Mesothelial cell of epicardium (in vitro differentiated cells): ENCODE data around the gene PAX4. TPM values are rescaled to one million over a fixed set of nuclear protein-coding genes. Genes with fewer than 3 reads are reported as not detected.

Source experiments
- DNase-seq, 2 experiments: peaks; one replicate each; pipeline ENCODE4 v3.0.0; 2021; ENCODE audit warnings: low spot score in 2 of 2; ENCODE audit not compliant: unreplicated experiment in 2 of 2
- H3K27ac Mint-ChIP-seq: 2 replicates; pipeline ENCODE4 v1.8.0; 2021; ENCODE audit warnings: mixed read lengths
- H3K27me3 Mint-ChIP-seq: 2 replicates; pipeline ENCODE4 v1.8.0; 2021; ENCODE audit warnings: low read depth, mixed read lengths
- H3K36me3 Mint-ChIP-seq: 2 replicates; pipeline ENCODE4 v1.8.0; 2021; ENCODE audit warnings: mixed read lengths
- H3K4me1 Mint-ChIP-seq: 2 replicates; pipeline ENCODE4 v1.8.0; 2021; ENCODE audit warnings: mixed read lengths
- H3K4me3 Mint-ChIP-seq: 2 replicates; pipeline ENCODE4 v1.8.0; 2021; ENCODE audit warnings: mild to moderate bottlenecking, moderate library complexity, mixed read lengths
- H3K9me3 Mint-ChIP-seq: 2 replicates; pipeline ENCODE4 v1.8.0; 2021; ENCODE audit warnings: mixed read lengths
- total RNA-seq: library from RNA; stranded (reverse); gene quantifications from 3 replicates; pipeline ENCODE4 v1.2.1, GENCODE V29; 2021
- TF ChIP-seq, protein P1 (sequence below): fragments of 200-600 bp; sonication (generic); IDR thresholded peaks from one replicate; pipeline ENCODE4 v1.5.0; 2021; ENCODE audit warnings: antibody characterized with exemption; ENCODE audit not compliant: unreplicated experiment

The PAX4 gene
- total RNA-seq, 1 donor from 2014 or later, result not detected

DNA sequence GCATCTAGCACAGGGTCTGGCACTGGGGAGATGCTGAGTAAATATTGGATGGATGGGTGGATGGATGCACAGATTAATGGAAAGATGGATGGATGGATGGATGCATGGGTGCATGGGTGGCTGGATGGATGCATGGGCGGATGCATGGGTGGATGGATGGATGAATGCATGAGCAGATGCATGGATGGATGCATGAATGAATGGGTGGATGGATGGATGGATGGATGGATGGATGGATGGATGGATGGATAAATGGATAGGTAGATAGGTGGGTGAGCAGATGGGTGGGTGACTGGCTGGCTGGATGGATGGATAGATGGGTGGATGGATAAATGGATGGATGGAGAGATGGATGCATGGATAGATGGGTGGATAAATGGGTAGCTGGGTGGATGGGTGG, 5.7 kb downstream of the PAX4 start:
- TF ChIP-seq, protein P1, sequence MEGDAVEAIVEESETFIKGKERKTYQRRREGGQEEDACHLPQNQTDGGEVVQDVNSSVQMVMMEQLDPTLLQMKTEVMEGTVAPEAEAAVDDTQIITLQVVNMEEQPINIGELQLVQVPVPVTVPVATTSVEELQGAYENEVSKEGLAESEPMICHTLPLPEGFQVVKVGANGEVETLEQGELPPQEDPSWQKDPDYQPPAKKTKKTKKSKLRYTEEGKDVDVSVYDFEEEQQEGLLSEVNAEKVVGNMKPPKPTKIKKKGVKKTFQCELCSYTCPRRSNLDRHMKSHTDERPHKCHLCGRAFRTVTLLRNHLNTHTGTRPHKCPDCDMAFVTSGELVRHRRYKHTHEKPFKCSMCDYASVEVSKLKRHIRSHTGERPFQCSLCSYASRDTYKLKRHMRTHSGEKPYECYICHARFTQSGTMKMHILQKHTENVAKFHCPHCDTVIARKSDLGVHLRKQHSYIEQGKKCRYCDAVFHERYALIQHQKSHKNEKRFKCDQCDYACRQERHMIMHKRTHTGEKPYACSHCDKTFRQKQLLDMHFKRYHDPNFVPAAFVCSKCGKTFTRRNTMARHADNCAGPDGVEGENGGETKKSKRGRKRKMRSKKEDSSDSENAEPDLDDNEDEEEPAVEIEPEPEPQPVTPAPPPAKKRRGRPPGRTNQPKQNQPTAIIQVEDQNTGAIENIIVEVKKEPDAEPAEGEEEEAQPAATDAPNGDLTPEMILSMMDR, result no peak
- no peaks in the 10 kb centered on the region for H3K36me3 Mint-ChIP-seq
- H3K9me3 Mint-ChIP-seq, result peaks cover 3% of the 10 kb centered on the region
- no peak for DNase-seq
- no peak overlapping the region for H3K4me3 Mint-ChIP-seq
- H3K4me1 Mint-ChIP-seq, result no peaks in the 10 kb centered on the region
- no peak overlapping the region for H3K27ac Mint-ChIP-seq
- peaks cover 64% of the 10 kb centered on the region for H3K27me3 Mint-ChIP-seq

DNA sequence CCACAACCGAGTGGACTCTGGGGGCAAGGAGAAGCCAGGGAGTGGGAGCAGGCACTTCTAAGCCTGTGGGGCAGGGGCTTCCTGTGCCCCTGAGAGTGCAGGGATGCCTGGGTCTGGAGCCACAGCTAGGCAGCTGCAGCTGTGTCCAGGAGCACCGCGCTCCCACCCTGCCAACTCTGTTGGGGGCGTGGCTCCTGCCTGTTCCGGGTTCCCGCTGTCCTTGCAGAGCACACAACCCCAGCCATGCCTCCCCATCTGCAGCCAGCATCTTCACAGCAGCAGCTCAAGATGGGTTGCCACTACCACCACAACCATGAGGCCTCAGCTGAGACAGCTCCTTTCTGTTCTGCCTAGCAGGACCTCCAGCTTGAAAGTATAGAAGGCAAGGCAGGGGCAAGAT, 8.6 kb downstream of the PAX4 start:
- no peak overlapping the region for H3K4me3 Mint-ChIP-seq
- TF ChIP-seq, protein P1, result no peak
- no peak for DNase-seq
- no peaks in the 10 kb centered on the region for H3K4me1 Mint-ChIP-seq
- H3K9me3 Mint-ChIP-seq, result peaks cover 15% of the 10 kb centered on the region
- H3K27me3 Mint-ChIP-seq, result peaks cover 35% of the 10 kb centered on the region
- no peaks in the 10 kb centered on the region for H3K36me3 Mint-ChIP-seq
- no peak overlapping the region for H3K27ac Mint-ChIP-seq

DNA sequence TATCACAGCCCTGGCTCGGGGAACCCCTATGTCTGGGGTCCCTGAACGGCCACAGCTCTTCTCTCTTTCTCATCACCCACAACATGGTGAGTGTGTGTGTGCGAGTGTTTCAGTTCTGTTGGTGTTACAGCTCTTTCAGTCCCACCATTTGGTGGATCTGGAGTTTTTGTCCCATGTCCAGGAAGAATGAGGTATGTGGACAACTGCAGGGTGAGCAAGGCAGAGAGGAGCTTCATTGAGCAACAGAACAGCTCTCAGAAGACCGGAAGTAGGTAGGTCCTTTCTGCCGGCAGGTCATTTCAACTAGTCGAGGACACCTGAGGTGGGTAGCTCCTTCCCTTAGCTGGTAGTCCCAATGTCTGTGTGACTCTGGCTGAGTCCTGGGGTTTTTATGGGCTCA, 9.5 kb downstream of the PAX4 start:
- Mint-ChIP-seq H3K27ac (no peak overlapping the region), H3K27me3 (peaks cover 26% of the 10 kb centered on the region), H3K4me1 (no peaks in the 10 kb centered on the region), H3K36me3 (no peaks in the 10 kb centered on the region), H3K9me3 (peaks cover 20% of the 10 kb centered on the region), H3K4me3 (no peak overlapping the region)
- DNase-seq, result no peak
- TF ChIP-seq, protein P1, result no peak

DNA sequence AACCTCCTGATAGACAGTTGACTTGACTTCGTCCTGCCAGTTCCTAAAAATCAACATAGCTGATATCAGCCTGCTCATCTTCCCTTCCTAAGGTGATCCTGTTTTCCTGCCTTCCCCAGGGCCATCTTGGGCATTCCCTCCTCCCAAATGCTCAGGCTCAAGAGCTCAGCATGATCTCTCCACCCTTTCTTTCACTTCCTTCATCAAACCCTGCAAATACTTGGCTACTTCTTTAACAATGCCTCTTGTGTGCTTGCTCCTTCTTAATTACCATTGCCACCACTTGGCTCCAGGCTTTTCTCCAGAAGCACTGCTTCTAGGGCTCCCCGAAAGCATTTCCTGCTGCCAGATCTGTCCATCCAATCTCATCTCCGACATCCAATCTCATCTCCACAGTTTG, 17.1 kb downstream of the PAX4 start:
- no peak overlapping the region for H3K27ac Mint-ChIP-seq
- no peaks in the 10 kb centered on the region for H3K36me3 Mint-ChIP-seq
- peaks cover 16% of the 10 kb centered on the region for H3K9me3 Mint-ChIP-seq
- H3K4me1 Mint-ChIP-seq, result no peaks in the 10 kb centered on the region
- DNase-seq, result no peak
- H3K4me3 Mint-ChIP-seq, result no peak overlapping the region
- TF ChIP-seq, protein P1, result no peak
- H3K27me3 Mint-ChIP-seq, result peaks cover 29% of the 10 kb centered on the region

DNA sequence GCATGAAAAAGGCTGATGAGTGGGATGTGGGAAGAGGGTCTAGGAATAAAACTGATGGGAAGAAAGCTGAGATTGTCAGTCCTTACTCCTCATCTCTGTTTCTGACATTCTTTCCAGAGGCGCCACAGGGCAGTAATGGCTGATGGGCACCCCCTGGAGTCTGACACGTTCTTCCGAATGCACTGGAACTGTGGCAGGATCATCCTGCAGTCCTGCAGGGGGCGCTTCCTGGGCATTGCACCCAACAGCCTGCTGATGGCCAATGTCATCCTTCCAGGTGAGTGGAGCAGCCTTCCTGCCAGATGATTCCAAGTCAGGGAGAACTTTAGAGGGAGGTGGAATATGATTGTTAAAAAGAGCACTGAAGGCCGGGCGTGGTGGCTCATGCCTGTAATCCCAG, 19.6 kb downstream of the PAX4 start:
- peaks cover 33% of the 10 kb centered on the region for H3K27me3 Mint-ChIP-seq

More for the DNA sequence above, 19.6 kb downstream of the PAX4 start:
- TF ChIP-seq, protein P1, result no peak
- H3K27ac Mint-ChIP-seq, result no peak overlapping the region
- no peaks in the 10 kb centered on the region for H3K4me1 Mint-ChIP-seq
- no peaks in the 10 kb centered on the region for H3K36me3 Mint-ChIP-seq
- H3K4me3 Mint-ChIP-seq, result no peak overlapping the region
- DNase-seq, result no peak
- no peaks in the 10 kb centered on the region for H3K9me3 Mint-ChIP-seq
